IPS-NIHi11 (cell line): ENCODE data around the gene ZNF337.
"Not testable (repeated sequence)": the region's sequence is repeated elsewhere in the genome, so short reads cannot be mapped to it uniquely, and the experiment has no call there.

Experiments
- DNase-seq: peaks from one replicate; pipeline ENCODE4 v3.0.0; 2012; ENCODE audit warnings: mixed read lengths, low spot score

Gene ZNF337

DNA sequence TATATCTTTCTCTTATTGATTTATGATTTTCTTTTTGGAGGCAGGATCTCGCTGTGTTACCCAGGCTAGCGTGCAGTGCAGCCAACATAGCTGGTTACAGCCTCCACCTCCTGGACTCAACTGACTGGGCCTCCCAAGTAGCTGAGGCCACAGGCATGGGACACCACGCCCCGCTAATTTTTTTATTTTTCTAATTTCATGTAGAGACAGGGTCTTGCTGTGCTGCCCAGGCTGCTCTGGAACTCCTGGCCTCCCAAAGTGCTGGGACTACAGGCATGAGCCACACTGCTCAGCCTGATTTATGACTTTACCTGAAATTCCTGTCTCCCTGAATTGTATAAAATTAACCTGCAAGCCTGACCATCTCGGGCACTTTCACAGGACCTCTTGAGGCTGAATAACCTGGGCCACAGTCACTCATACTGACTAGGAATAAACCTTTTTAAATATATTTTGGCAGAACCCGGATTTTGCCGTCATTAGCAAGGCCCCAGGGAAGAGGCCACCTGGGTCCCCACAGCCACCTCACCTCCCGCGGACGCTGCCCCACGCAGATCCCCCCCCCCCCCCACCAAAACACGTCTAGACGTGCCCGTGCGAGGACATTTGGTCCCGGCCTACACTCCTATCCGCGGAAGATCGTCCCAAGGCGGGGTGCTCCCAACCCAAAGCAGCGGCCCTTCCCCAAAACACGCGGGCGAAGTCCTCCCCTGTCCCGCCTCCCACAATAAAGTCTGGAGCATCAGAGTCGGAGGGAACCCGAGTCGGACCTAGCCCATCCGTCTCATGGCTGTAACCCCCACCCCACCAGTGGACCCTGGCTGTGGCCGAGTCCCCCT, 902 bp downstream of the ZNF337 start:
- DNase-seq = no peak

DNA sequence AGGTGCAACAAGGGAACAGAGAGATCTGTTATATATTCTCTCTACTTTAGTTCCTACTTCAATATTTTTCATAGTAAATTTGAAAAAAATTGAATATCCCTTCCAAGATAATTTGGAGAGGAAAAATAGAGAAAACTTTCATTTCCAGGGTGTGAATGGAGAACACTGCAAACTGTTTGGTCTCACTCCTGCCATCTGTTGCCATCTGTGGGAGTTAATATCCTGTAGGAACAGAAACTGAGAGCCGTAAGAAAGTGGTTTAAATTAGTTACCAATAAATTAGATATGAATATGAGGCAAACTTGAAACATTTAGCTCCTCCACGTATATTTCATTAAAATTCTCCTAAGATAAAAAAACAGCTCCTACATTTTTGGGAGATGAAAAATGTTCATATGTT, 4.2 kb downstream of the ZNF337 start:
- DNase-seq = no peak

GRCh38 chr20:25690427-25690826, 6.2 kb downstream of the ZNF337 start:
- no peak for DNase-seq

GRCh38 chr20:25686081-25687067, 10.3 kb downstream of the ZNF337 start:
- no peak for DNase-seq

GRCh38 chr20:25685276-25686080, 11.2 kb downstream of the ZNF337 start:
- DNase-seq = peak; percentile 24

DNA sequence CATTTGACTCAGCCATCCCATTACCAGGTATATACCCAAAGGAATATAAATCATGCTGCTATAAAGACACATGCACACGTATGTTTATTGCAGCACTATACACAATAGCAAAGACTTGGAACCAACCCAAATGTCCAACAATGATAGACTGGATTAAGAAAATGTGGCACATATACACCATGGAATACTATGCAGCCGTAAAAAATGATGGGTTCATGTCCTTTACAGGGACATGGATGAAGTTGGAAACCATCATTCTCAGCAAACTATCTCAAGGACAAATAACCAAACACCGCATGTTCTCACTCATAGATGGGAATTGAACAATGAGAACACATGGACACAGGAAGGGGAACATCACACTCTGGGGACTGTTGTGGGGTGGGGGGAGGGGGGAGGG, 12.8 kb downstream of the ZNF337 start:
- DNase-seq = not testable (repeated sequence)

DNA sequence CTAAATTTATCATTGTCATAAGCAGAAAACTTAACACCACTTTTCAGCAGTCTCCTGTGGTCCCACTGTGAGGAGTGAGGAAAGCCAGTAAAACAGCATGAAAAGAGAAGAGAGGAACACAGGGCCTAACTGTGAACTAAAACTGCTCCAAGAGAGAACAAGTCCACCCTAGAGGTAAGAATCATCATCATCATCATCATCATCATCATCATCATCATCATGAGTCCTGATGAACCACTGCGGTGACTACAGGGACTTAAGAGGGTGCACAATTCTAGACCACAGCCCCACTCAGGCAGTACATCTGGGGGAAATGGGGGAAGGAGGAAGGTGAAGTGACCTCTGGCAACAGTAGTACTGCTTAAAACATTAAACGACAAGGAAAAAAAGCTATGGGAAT, 13.6 kb downstream of the ZNF337 start:
- DNase-seq = no peak

DNA sequence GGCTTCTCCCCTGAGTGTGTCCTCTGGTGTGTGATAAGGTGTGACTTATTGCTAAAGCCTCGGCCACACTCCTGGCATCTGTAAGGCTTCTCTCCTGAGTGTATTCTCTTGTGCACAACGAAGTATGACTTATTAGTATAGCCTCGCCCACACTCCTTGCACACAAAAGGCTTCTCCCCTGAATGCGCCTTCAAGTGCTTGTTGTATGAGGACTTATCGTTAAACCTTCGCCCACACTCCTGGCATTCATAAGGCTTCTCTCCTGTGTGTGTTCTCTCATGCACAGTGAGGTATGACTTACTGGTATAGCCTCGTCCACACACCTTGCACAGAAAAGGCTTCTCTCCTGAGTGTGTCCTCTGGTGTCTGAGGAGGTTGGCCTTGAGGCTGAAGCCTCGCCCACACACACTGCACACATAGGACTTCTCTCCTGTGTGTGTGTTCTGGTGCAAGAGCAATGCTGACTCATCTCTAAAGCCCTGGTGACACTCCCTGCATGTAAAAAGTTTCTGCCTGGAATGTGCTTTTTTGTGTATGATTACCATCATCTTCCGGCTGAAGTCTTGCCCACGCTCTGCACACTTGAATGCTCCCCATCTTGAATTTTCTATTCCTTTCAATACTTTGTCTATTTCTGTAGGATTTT, 20.4 kb downstream of the ZNF337 start:
- DNase-seq = no peak

- DNase-seq = no peak
These were observed 21.5 kb downstream of the ZNF337 start for GRCh38 chr20:25675161-25675560.

DNA sequence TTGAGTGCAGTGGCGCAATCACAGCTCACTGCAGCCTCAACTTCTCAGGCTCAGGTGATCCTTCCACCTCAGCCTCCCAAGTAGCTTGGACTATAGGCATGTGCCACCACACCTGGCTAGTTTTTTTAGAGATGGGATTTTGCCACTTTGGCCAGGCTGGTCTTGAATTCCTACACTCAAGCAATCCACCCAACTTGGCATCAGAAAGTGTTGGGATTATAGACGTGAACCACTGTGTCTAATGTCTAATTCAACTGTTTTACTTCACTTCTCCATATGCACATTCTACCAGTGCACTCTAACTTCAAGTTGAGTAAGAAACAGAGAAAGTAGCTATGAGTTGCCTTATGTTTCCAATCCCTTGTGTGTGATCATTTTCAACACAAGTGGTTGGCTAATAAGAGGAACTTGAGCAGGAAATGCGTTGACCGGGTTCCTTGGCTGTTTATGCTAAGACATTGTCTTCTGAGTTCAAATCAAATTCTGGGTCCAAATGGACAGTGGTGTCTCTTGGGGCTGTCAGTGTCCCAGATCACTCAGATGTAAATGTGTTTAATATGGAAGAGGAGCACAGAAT, 23.9 kb downstream of the ZNF337 start:
- DNase-seq = no peak

GRCh38 chr20:25669826-25670422, 26.7 kb downstream of the ZNF337 start:
- peak; percentile 46 for DNase-seq

- DNase-seq = no peak
These were observed 28.2 kb downstream of the ZNF337 start for GRCh38 chr20:25668446-25668845.

- DNase-seq = no peak
These were observed 36.7 kb downstream of the ZNF337 start for GRCh38 chr20:25659999-25660398.

- no peak for DNase-seq
These were observed 42.2 kb downstream of the ZNF337 start for GRCh38 chr20:25654487-25654886.

- not testable (repeated sequence) for DNase-seq
These were observed 43.8 kb downstream of the ZNF337 start for GRCh38 chr20:25652866-25653265.

- DNase-seq = no peak
These were observed 51.8 kb downstream of the ZNF337 start for GRCh38 chr20:25644814-25645213.

GRCh38 chr20:25643716-25644115, 52.9 kb downstream of the ZNF337 start:
- no peak for DNase-seq

- DNase-seq = no peak
These were observed 59.4 kb downstream of the ZNF337 start for GRCh38 chr20:25637247-25637646.

DNA sequence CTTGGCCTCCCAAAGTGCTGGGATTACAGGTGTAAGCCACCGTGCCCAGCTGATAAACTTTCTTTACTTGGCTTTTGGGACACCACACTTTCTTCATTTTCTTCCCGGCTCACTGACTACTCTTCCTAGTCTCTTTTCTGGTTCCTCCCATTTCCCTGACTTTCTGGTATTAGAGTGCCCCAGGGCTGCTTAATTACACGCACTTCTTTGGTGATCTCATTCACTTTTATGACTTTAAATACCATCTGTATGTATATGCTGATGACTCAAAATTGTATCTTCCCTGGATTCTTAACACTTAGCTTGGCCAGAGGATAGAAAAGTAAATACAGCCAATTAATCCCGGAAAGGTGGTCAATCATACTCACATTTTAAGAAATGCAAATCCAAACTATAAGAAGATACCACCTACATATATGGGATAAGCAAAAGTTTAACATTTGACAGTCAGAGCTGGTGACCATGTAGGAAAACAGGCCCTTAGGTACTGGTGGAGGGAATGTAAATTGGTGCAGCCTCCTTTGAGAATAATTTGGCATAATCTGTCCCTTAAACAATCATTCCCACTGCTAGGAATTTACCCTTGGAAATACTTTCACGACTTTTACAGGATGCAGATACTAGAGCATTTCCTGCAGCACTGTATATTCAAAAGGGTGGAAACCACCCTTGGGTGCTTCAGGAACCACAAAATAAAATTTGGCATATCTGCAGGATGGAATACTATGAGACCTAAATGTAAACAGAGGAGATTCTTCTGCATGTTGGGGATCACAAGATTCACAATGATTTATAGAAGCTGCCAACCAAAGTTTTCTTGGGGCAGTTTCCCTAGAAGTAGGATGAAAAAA, 63.5 kb downstream of the ZNF337 start:
- no peak for DNase-seq

GRCh38 chr20:25630615-25631014, 66.0 kb downstream of the ZNF337 start:
- not testable (repeated sequence) for DNase-seq
